Skin epidermis (tissue), 12 donors: ENCODE measurements around the gene MOSPD3.
"Not testable (repeated sequence)": the region's sequence is repeated elsewhere in the genome, so short reads cannot be mapped to it uniquely, and the experiment has no call there.

Source experiments
- H3K27ac ChIP-seq, 21 experiments: fragments of 200-600 bp; sonication (generic) in 11 of 21; one replicate each; pipeline ENCODE4 v1.5.0; 2020; ENCODE audit warnings: mild to moderate bottlenecking in 3 of 21, inconsistent platforms in 2 of 21, moderate library complexity in 2 of 21
- H3K4me3 ChIP-seq, 7 experiments: fragments of 200-600 bp; sonication (generic) in 2 of 7; one replicate each; pipeline ENCODE4 v1.5.0; 2020; ENCODE audit warnings: inconsistent platforms in 2 of 7, mild to moderate bottlenecking in 2 of 7, moderate library complexity in 1 of 7

The MOSPD3 gene

GRCh38 chr7:100649826-100650565, 37.7 kb downstream of the MOSPD3 start:
- no peak overlapping the region for H3K27ac ChIP-seq
- H3K4me3 ChIP-seq: no peak overlapping the region

- H3K4me3 ChIP-seq: no peak overlapping the region
- no peak overlapping the region for H3K27ac ChIP-seq
These were observed 42.8 kb downstream of the MOSPD3 start for GRCh38 chr7:100654908-100655831.

- H3K4me3 ChIP-seq: no peak within 1 kb of the TSS
- no peak within 1 kb of the TSS for H3K27ac ChIP-seq
These were observed 43.8 kb downstream of the MOSPD3 start, which contains the start of gene ACTL6B for GRCh38 chr7:100655908-100656674. TSS of gene ACTL6B (minus strand) at chr7:100656448. CDS start at chr7:100656354, 94 bp downstream.

- H3K27ac ChIP-seq, H3K4me3 ChIP-seq: not testable (repeated sequence)
These were observed 49.9 kb downstream of the MOSPD3 start for GRCh38 chr7:100662194-100662776.
